Measurements from ENCODE around the gene KLHL29.

KLHL29 gene

GRCh38 chr2:23698721-23699579 lies 314.0 kb downstream of the KLHL29 start:
- no peak for TF ChIP-seq CTCF (IDR thresholded peaks at IDR 0.05; ENCODE audit: borderline replicate concordance, insufficient read depth, low read depth, low read length)
- H3K4me3 ChIP-seq (ENCODE audit: low read depth, low read length): no peak overlapping the region

DNA sequence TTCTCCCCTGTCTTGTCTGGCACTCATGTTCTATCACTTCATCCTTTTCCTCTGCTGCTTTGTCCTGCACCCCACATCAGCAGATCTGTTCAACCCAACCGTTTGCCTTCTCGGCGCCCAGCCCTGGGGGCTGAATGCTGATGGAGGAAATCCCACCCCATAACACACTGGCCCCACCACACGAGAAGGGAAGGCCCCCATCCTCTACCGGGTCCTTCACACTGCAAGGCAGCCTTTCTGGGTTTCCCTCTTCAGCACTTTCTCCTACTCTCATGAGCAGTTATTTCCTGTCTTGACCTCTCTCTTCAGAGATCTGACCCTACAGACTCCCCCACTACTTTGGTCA lies 314.6 kb downstream of the KLHL29 start:
- TF ChIP-seq CTCF (IDR thresholded peaks at IDR 0.05; ENCODE audit: borderline replicate concordance, insufficient read depth, low read depth, low read length): no peak
- H3K4me3 ChIP-seq (ENCODE audit: low read depth, low read length): no peak overlapping the region

DNA sequence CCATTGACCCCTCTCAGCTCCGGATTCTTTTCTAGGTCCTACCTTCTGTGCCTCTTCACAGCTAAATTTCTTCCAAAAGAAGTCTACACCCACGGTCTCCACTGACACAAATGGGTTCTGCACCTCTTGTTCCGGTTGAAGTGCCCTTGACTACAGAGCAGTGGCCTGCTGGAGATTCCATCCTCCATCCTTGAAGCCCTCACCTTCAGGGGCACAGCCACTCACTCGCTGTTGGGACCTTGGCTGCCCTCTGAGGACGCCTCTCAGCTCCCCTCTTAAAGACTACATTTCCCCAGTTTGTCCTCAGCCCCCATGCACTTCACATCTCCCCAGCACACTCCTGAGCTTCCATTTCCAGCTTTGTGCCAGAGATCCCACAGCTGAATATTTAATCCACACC lies 315.6 kb downstream of the KLHL29 start:
- H3K4me3 ChIP-seq (ENCODE audit: low read depth, low read length): no peak overlapping the region
- TF ChIP-seq CTCF (IDR thresholded peaks at IDR 0.05; ENCODE audit: borderline replicate concordance, insufficient read depth, low read depth, low read length): no peak

DNA sequence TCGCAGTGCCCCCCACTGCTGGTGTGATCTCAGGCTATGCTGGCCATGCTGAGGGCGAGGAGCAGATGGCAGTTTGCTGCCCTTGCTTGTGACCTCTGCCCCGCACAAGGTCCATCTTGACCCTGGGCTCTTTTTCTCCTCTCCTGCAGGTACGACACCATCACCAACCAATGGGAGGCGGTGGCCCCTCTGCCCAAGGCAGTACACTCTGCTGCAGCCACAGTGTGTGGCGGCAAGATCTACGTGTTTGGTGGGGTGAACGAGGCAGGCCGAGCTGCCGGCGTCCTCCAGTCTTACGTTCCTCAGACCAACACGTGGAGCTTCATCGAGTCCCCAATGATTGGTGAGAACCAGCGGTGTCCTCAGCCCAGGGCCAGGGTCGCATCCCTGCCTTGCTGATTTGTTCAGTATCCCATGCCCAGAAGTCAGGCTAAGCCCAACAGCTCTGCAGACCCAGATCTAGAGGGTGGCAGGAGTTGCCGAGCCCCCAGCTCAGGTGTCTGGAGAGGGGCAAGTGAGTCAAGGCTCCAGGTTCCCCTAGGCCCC lies 318.1 kb downstream of the KLHL29 start:
- no peak for TF ChIP-seq CTCF (IDR thresholded peaks at IDR 0.05; ENCODE audit: borderline replicate concordance, insufficient read depth, low read depth, low read length)
- H3K4me3 ChIP-seq (ENCODE audit: low read depth, low read length): no peak overlapping the region

DNA sequence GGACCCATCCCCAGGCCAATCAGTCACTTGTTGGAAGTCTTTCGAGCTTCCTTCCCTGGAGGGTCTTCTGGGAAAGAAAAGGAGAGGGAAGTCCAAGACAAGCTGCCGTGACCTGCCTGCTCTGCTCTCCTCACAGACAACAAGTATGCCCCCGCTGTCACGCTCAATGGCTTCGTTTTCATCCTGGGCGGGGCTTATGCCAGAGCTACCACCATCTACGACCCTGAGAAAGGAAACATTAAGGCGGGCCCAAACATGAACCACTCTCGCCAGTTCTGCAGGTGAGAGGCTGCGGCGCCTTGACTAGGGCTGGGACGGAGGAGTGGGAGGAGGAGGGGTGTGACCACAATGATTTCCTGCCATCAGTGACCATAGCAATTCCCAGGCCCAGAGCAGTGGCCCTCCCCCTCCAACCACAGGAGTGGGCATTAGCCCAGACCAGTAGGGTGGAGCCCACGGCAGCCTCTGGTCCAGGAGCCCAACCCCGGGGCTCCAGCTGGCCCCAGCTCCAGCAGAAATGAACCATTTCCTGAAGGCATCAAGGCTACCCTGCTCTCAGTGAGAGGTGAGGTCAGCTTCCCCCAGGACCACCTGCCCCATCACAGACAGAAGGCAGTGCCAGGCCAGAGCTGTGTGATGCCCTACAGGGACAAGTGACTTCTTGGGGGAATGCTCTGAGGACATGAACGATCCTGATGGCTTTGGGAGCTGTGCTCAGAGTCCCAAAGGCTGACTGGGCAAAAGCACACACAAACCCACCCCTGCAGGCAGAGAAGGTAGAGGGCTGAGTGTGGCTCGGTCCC lies 318.8 kb downstream of the KLHL29 start:
- no peak overlapping the region for H3K4me3 ChIP-seq (ENCODE audit: low read depth, low read length)
- no peak for TF ChIP-seq CTCF (IDR thresholded peaks at IDR 0.05; ENCODE audit: borderline replicate concordance, insufficient read depth, low read depth, low read length)

DNA sequence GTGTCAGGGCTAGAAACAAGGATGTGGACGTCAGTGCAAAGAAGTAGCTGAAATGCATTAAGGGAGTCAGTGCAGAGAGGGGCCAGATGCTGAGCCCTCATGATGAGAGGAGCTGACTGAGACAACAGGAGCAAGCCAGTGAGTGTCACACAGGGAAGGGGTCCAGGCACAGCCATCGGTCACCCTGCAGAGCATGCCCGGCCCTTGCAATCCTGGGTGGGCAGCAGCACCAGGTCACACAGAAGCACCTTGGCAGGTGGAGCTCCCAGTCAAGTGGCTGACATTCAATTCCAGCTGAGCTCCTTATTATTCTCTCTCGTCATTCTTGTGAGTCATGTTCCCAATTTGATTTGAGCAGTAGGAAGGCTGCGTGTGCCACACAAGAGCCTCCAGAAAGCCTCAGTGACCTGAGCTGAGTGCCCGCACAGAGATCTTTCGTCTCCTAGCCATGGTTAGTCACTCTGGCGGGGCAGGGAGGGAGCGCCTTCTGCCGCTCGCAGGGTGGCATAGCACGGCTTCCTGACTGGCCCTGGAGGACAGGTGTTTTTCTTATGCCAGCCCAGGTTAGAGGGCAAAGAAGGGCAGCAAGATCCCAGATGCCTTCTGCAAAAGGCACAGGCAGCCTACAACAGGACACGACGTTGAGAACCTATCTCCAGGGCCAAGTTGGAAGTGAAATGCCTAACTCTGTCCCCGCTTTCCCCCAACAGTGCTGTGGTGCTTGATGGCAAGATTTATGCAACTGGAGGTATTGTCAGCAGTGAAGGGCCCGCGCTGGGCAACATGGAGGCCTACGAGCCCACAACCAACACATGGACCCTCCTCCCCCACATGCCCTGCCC lies 321.0 kb downstream of the KLHL29 start:
- no peak overlapping the region for H3K4me3 ChIP-seq (ENCODE audit: low read depth, low read length)
- TF ChIP-seq CTCF (IDR thresholded peaks at IDR 0.05; ENCODE audit: borderline replicate concordance, insufficient read depth, low read depth, low read length): no peak
